ENCODE data around the gene TBC1D22B.

DNA sequence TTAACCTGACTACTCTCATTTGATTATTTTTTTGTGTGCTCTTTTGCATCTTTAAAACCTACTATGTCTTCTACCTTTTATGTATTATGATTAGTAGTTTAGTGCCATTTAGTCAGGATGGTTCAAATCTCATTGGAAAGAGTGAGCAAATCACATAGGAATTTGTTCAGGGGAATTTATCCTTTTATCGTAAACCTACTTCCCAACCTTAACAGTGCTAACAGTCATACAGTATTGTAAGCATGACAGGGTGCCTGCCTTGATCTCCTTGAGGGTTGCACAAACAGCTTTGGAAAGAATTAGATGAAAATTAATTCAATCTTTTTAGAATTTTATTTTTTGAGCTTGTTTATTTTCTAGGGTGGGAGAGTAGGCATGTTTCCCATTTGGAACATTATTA is 114.5 kb downstream of the TBC1D22B start:
- no peak for TF ChIP-seq CTCF (IDR thresholded peaks at IDR 0.05; ENCODE audit: insufficient read depth, low read length, poor library complexity, severe bottlenecking)
- TF ChIP-seq EZH2phosphoT487 (conservative IDR thresholded peaks at IDR 0.05; ENCODE audit: low read length) = no peak

Measured in SU-DHL-6 (cell line).